ENCODE measurements around the gene TSPAN14. TPM values are rescaled to one million over a fixed set of nuclear protein-coding genes. Genes with fewer than 3 reads are reported as not detected.
A peak's percentile ranks its signal among the peaks of the same experiment; 100 is the strongest.

TSPAN14 gene
- total RNA-seq, 4 donors from 2014 or later = 37.1 to 110 (median 66.1) TPM

- no peaks in the 10 kb centered on the region for H3K27me3 ChIP-seq
- DNase-seq = no peak
- intact Hi-C loops (cut with DNase I; ENCODE audit: low total_unique reads) = no loop called here
- H3K27ac ChIP-seq = no peak overlapping the region
- H3K36me3 ChIP-seq = no peaks in the 10 kb centered on the region
- TF ChIP-seq CTCF (IDR thresholded peaks at IDR 0.05) (no peak), POLR2A (IDR thresholded peaks at IDR 0.05) (no peak)
- H3K9me3 ChIP-seq = no peaks in the 10 kb centered on the region
- no peaks in the 10 kb centered on the region for H3K4me1 ChIP-seq
- no peak overlapping the region for H3K4me3 ChIP-seq
Observed at GRCh38 chr10:80437227-80437626, 16.9 kb upstream of the TSPAN14 start.

GRCh38 chr10:80441831-80442230 lies 12.3 kb upstream of the TSPAN14 start:
- H3K27ac ChIP-seq = no peak overlapping the region
- intact Hi-C loops (cut with DNase I; ENCODE audit: low total_unique reads) = no loop called here
- TF ChIP-seq CTCF (IDR thresholded peaks at IDR 0.05) (no peak), POLR2A (IDR thresholded peaks at IDR 0.05) (no peak)

DNA sequence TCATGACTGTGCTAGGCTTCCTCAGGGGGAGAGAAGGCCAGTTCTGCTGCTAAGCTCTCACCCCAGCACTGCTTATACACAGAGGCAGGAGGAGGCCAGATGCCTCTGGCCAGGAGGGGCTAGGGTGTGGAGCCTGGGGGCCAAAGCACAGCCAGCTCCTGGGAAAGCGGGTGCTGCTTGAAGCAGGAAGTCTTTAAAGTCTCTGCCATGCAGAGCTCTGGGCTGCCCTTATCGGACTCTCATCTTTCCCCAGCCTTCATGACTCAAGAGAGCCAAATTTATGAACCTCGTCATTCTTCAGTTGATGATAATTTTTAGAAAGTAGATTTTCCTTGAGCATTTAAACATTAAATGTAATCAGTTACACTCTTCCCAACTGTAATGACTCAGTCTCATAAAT lies 11.2 kb upstream of the TSPAN14 start:
- TF ChIP-seq POLR2A (IDR thresholded peaks at IDR 0.05) (no peak), CTCF (IDR thresholded peaks at IDR 0.05) (no peak)
- DNase-seq = no peak
- Histone ChIP-seq H3K27me3 (no peaks in the 10 kb centered on the region), H3K9me3 (no peaks in the 10 kb centered on the region), H3K27ac (no peak overlapping the region), H3K4me1 (no peaks in the 10 kb centered on the region), H3K4me3 (no peak overlapping the region), H3K36me3 (no peaks in the 10 kb centered on the region)
- intact Hi-C loops (cut with DNase I; ENCODE audit: low total_unique reads) = no loop called here

More at GRCh38 chr10:80441831-80442230, 12.3 kb upstream of the TSPAN14 start:
- DNase-seq = no peak
- Histone ChIP-seq H3K4me1 (no peaks in the 10 kb centered on the region), H3K9me3 (no peaks in the 10 kb centered on the region), H3K36me3 (no peaks in the 10 kb centered on the region), H3K27me3 (no peaks in the 10 kb centered on the region), H3K4me3 (no peak overlapping the region)

- Histone ChIP-seq H3K27ac (peak overlapping the region in 1 of 2 donors; percentile 3), H3K36me3 (no peaks in the 10 kb centered on the region), H3K27me3 (no peaks in the 10 kb centered on the region), H3K4me3 (no peak overlapping the region), H3K4me1 (no peaks in the 10 kb centered on the region), H3K9me3 (no peaks in the 10 kb centered on the region)
- TF ChIP-seq CTCF (IDR thresholded peaks at IDR 0.05) = peak in 1 of 4 experiments; percentile 25
- no peak for TF ChIP-seq POLR2A (IDR thresholded peaks at IDR 0.05)
- intact Hi-C loops (cut with DNase I; ENCODE audit: low total_unique reads) = no loop called here
- no peak for DNase-seq
Observed at GRCh38 chr10:80443531-80443974, 10.6 kb upstream of the TSPAN14 start.

DNA sequence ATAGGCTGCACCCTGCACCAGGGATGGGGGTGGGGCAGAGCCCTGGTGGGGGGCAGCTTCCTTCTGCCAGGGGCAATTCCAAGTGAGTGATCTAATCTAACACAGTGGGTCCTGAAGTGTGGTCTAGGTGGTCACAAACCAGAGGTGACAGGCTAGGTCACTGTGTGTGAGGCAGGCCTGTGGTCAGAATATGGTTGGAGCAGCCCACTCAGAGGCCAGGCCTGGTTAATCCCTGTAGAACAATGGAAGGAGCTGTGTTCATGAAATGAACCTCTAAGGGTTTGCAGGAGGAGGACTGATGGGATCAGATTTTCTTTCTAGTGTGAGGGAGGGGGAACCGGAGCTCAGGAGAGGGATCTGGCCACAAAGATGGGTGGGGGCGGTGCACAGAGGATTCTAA lies 10.0 kb upstream of the TSPAN14 start:
- intact Hi-C loops (cut with DNase I; ENCODE audit: low total_unique reads) = no loop called here
- Histone ChIP-seq H3K27me3 (no peaks in the 10 kb centered on the region), H3K4me1 (no peaks in the 10 kb centered on the region), H3K27ac (peak overlapping the region in 1 of 2 donors; percentile 3), H3K9me3 (no peaks in the 10 kb centered on the region), H3K4me3 (no peak overlapping the region), H3K36me3 (no peaks in the 10 kb centered on the region)
- no peak for TF ChIP-seq CTCF (IDR thresholded peaks at IDR 0.05)
- no peak for TF ChIP-seq POLR2A (IDR thresholded peaks at IDR 0.05)
- DNase-seq = no peak
